NCI-H446 treated with DMSO at 0.1 percent for 48 hours (cell line): ENCODE results near the gene LCE2C.

Experiments
- DNase-seq: peaks from one replicate; lab custom pipeline; 2025; lab: John Stamatoyannopoulos, UW

LCE2C gene

DNA sequence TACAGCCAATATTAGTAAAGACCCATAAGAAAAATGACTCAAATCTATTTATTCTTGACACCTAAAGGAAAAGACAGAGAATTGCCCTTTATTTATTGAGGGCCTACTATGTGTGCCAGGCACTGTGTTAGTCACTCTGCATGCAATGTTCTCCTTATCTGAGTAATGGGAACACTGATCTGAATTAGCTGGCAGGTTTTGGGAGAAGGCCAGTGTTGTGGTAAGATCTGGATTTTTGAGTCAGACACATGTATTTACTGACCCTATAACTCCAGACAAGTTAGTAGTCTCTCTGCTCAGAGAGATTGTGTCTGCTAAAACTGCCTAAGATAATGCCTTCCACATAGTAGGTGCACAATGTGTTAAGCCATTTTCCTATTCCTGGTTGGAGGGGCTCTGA is 50.2 kb downstream of the LCE2C start:
- no peak for DNase-seq
